Stomach (tissue), 9 donors: ENCODE measurements around the gene PMFBP1. TPM values are rescaled to one million over a fixed set of nuclear protein-coding genes. Genes with fewer than 3 reads are reported as not detected.
A peak's percentile ranks its signal among the peaks of the same experiment; 100 is the strongest.

ENCODE experiments used
- DNase-seq, 2 donors: peaks; one replicate each; pipeline versions ENCODE4 v3.0.0 to v3.0.0-alpha.2; 2013 to 2019
- H3K27ac ChIP-seq, 5 donors: fragments of 200-600 bp in 4 of 5; sonication (generic) in 4 of 5; one replicate each; pipeline ENCODE4 v1.5.1; 2013 to 2019; ENCODE audit warnings: mild to moderate bottlenecking in 1 of 5, moderate library complexity in 1 of 5
- H3K27me3 ChIP-seq, 3 donors: fragments of 200-600 bp; sonication (generic); one replicate each; pipeline ENCODE4 v1.5.1; 2017 to 2019; ENCODE audit warnings: mixed run types in 1 of 3
- H3K36me3 ChIP-seq, 4 donors: fragments of 200-600 bp; sonication (generic); 1 replicate in 3 of 4; 2 replicates in 1 of 4; pipeline ENCODE4 v1.5.1; 2016 to 2019
- H3K4me1 ChIP-seq, 4 donors: fragments of 200-600 bp; sonication (generic); one replicate each; pipeline ENCODE4 v1.5.1; 2016 to 2019
- H3K4me3 ChIP-seq, 4 donors: fragments of 200-600 bp; sonication (generic) in 3 of 4; one replicate each; pipeline ENCODE4 v1.5.1; 2016 to 2019; ENCODE audit warnings: mild to moderate bottlenecking in 1 of 4
- H3K9me3 ChIP-seq, 4 donors: fragments of 200-600 bp; sonication (generic); one replicate each; pipeline ENCODE4 v1.5.1; 2016 to 2019
- CTCF ChIP-seq, 7 experiments: fragments of 450-650 bp in 4 of 7; fragments of 200-600 bp in 3 of 7; sonication (generic) in 3 of 7; IDR thresholded peaks; one replicate each; pipeline ENCODE4 v1.5.1; 2016 to 2019; ENCODE audit warnings: antibody characterized with exemption in 7 of 7, control low read depth in 2 of 7, mild to moderate bottlenecking in 1 of 7
- EP300 ChIP-seq: sonication (generic); formaldehyde crosslinking; IDR thresholded peaks from one replicate; pipeline ENCODE4 v1.6.1; 2017; ENCODE audit warnings: antibody characterized with exemption
- POLR2A ChIP-seq, 4 donors: fragments of 450-650 bp; IDR thresholded peaks; one replicate each; pipeline ENCODE4 v1.6.1; 2016; ENCODE audit warnings: antibody characterized with exemption in 4 of 4, control low read depth in 2 of 4, mild to moderate bottlenecking in 1 of 4, moderate library complexity in 1 of 4
- POLR2AphosphoS5 ChIP-seq, 3 donors: sonication (generic); formaldehyde crosslinking; IDR thresholded peaks; one replicate each; pipeline ENCODE4 v1.6.1; 2016; ENCODE audit warnings: antibody characterized with exemption in 3 of 3
- WGBS, 5 donors: extraction: QIAGEN DNeasy Blood & Tissue Kit in 3 of 5; methylation state at CpG; one replicate each; pipeline versions ENCODE4 v1.1.5 to v1.1.7; 2013 to 2018; 5-methylcytosine and 5-hydroxymethylcytosine counted together
- intact Hi-C: fragments of 100-400 bp; cut with DNase I; formaldehyde crosslinking; loops from one replicate; pipeline ENCODE4 v1.15.1; 2023; ENCODE audit warnings: low total_unique reads
- polyA plus RNA-seq, 3 donors: library from polyadenylated mRNA; stranded (reverse); fragments of 200-250 nt; gene quantifications; one replicate each; pipeline ENCODE4 v1.2.3, GENCODE V29; 2013
- total RNA-seq, 5 donors: library from RNA; depleted of rRNA; stranded (reverse); fragments of >200 nt; gene quantifications; one replicate each; pipeline versions ENCODE4 v1.1.0 to v1.2.3, GENCODE V29; 2014 to 2016
- donor health status: healthy with polysubstance abuse.
- donor health status: Bipolar disorder and iron deficiency.
- donor health status: healthy.

The PMFBP1 gene
- total and polyA plus RNA-seq, 8 donors = 0.29 to 9.8 (median 0.92) TPM; not detected in 1

- Histone ChIP-seq H3K27ac (no peak overlapping the region), H3K4me1 (peaks cover 0 to under 1% (median 0%) of the 10 kb centered on the region in 4 donors), H3K9me3 (no peaks in the 10 kb centered on the region), H3K4me3 (no peak overlapping the region), H3K36me3 (no peaks in the 10 kb centered on the region), H3K27me3 (no peaks in the 10 kb centered on the region)
- TF ChIP-seq POLR2AphosphoS5 (IDR thresholded peaks at IDR 0.05) = no peak
- no peak for TF ChIP-seq EP300
- no peak for TF ChIP-seq POLR2A (IDR thresholded peaks at IDR 0.05)
- TF ChIP-seq CTCF (IDR thresholded peaks at IDR 0.05) = no peak
- no peak for DNase-seq
- intact Hi-C loops = no loop called here
- WGBS, 5 donors = 74 to 90% (median 86%) methylated on average over 6 of the region's 6 CpGs
Measured at GRCh38 chr16:72166954-72167561, 4.9 kb downstream of the PMFBP1 start.

- WGBS, 5 donors = 78 to 93% (median 90%) methylated on average over 2 of the region's 2 CpGs
Measured at GRCh38 chr16:72166151-72166550, 5.8 kb downstream of the PMFBP1 start.

GRCh38 chr16:72164691-72165090 lies 7.3 kb downstream of the PMFBP1 start:
- DNase-seq = no peak
- no peaks in the 10 kb centered on the region for H3K36me3 ChIP-seq
- intact Hi-C loops = no loop called here
- WGBS, 5 donors = 46 to 67% (median 52%) methylated on average over 5 of the region's 5 CpGs
- peaks cover 0 to 3% (median 0%) of the 10 kb centered on the region in 4 donors for H3K4me1 ChIP-seq
- H3K27ac ChIP-seq = no peak overlapping the region
- TF ChIP-seq POLR2A (IDR thresholded peaks at IDR 0.05) = no peak
- TF ChIP-seq EP300 = no peak
- TF ChIP-seq POLR2AphosphoS5 (IDR thresholded peaks at IDR 0.05) = no peak
- TF ChIP-seq CTCF (IDR thresholded peaks at IDR 0.05) = no peak
- no peaks in the 10 kb centered on the region for H3K27me3 ChIP-seq
- no peak overlapping the region for H3K4me3 ChIP-seq
- H3K9me3 ChIP-seq = no peaks in the 10 kb centered on the region

More at GRCh38 chr16:72166151-72166550, 5.8 kb downstream of the PMFBP1 start:
- no peaks in the 10 kb centered on the region for H3K27me3 ChIP-seq
- intact Hi-C loops = no loop called here
- H3K4me1 ChIP-seq = peaks cover 0 to 3% (median 0%) of the 10 kb centered on the region in 4 donors
- no peak overlapping the region for H3K27ac ChIP-seq
- DNase-seq = no peak
- TF ChIP-seq POLR2A (IDR thresholded peaks at IDR 0.05) = no peak
- H3K4me3 ChIP-seq = no peak overlapping the region
- no peaks in the 10 kb centered on the region for H3K36me3 ChIP-seq
- no peaks in the 10 kb centered on the region for H3K9me3 ChIP-seq

GRCh38 chr16:72162105-72162692 lies 9.8 kb downstream of the PMFBP1 start:
- Histone ChIP-seq H3K36me3 (no peaks in the 10 kb centered on the region), H3K27me3 (no peaks in the 10 kb centered on the region), H3K4me1 (peaks cover 0 to 3% (median 0%) of the 10 kb centered on the region in 4 donors), H3K9me3 (no peaks in the 10 kb centered on the region), H3K4me3 (no peak overlapping the region), H3K27ac (no peak overlapping the region)
- WGBS, 5 donors = 32 to 49% (median 40%) methylated on average over 6 of the region's 6 CpGs
- peak in 1 of 2 donors; percentile 31 for DNase-seq
- TF ChIP-seq POLR2AphosphoS5 (IDR thresholded peaks at IDR 0.05) (no peak), EP300 (no peak), POLR2A (IDR thresholded peaks at IDR 0.05) (no peak), CTCF (IDR thresholded peaks at IDR 0.05) (no peak)
- intact Hi-C loops = no loop called here

GRCh38 chr16:72159801-72160200 lies 12.2 kb downstream of the PMFBP1 start:
- Histone ChIP-seq H3K4me3 (no peak overlapping the region), H3K9me3 (no peaks in the 10 kb centered on the region), H3K27ac (no peak overlapping the region), H3K4me1 (peaks cover 0 to 3% (median 0%) of the 10 kb centered on the region in 4 donors), H3K36me3 (no peaks in the 10 kb centered on the region), H3K27me3 (no peaks in the 10 kb centered on the region)
- no peak for TF ChIP-seq POLR2AphosphoS5 (IDR thresholded peaks at IDR 0.05)
- no peak for TF ChIP-seq CTCF (IDR thresholded peaks at IDR 0.05)
- TF ChIP-seq POLR2A (IDR thresholded peaks at IDR 0.05) = no peak
- no peak for TF ChIP-seq EP300
- intact Hi-C loops = no loop called here
- 47 to 71% (median 57%) methylated on average over 2 of the region's 2 CpGs for WGBS, 5 donors
- DNase-seq = no peak
